ENCODE measurements around the gene MTMR3.

MTMR3 gene

DNA sequence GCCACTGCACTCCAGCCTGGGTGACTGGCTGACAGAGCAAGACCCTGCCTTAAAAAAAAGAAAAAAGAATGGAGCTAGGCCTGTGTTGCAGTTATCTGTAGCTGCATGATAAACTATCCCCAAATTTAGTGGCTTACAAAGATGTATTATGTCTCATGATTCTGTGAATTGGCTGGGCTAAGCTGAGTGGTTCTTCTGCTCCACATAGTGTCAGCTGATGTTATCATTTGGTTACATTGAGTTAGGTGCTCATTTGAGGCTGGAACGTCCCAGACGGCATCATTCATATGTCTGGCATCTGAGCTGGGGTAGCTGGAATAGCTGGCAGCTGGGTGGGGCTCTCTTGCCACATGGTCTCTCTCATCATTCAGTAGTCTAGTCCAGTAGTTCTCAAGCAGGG is 36.7 kb upstream of the MTMR3 start:
- Histone ChIP-seq H4K20me1 (ENCODE audit: insufficient read depth, low read length) (no peaks in the 10 kb centered on the region), H3K4me2 (ENCODE audit: low read depth, low read length) (no peak overlapping the region), H3K9ac (ENCODE audit: low read length) (no peak overlapping the region), H3K36me3 (replicated peaks; ENCODE audit: insufficient read depth, low read length) (no peaks in the 10 kb centered on the region), H2AFZ (ENCODE audit: low read length) (no peak overlapping the region), H3K27ac (ENCODE audit: low read length) (no peak overlapping the region), H3K27me3 (replicated peaks; ENCODE audit: insufficient read depth, low read length) (no peaks in the 10 kb centered on the region; the same call in 1 of the 2 replicates), H3K4me3 (ENCODE audit: low read length) (no peak overlapping the region), H3K9me2 (replicated peaks; ENCODE audit: insufficient read depth, low read length) (no peaks in the 10 kb centered on the region), H3K9me3 (replicated peaks; ENCODE audit: insufficient read depth, low read length) (no peaks in the 10 kb centered on the region), H3F3A (ENCODE audit: insufficient read depth, low read length) (no peaks in the 10 kb centered on the region), H3K79me2 (ENCODE audit: low read length) (no peaks in the 10 kb centered on the region), H3K4me1 (ENCODE audit: low read length) (no peaks in the 10 kb centered on the region)
- no peak for DNase-seq
- TF ChIP-seq, protein P1, sequence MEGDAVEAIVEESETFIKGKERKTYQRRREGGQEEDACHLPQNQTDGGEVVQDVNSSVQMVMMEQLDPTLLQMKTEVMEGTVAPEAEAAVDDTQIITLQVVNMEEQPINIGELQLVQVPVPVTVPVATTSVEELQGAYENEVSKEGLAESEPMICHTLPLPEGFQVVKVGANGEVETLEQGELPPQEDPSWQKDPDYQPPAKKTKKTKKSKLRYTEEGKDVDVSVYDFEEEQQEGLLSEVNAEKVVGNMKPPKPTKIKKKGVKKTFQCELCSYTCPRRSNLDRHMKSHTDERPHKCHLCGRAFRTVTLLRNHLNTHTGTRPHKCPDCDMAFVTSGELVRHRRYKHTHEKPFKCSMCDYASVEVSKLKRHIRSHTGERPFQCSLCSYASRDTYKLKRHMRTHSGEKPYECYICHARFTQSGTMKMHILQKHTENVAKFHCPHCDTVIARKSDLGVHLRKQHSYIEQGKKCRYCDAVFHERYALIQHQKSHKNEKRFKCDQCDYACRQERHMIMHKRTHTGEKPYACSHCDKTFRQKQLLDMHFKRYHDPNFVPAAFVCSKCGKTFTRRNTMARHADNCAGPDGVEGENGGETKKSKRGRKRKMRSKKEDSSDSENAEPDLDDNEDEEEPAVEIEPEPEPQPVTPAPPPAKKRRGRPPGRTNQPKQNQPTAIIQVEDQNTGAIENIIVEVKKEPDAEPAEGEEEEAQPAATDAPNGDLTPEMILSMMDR (IDR thresholded peaks at IDR 0.05; ENCODE audit: low read length), result no peak
- no peak for TF ChIP-seq EZH2 (optimal IDR thresholded peaks at IDR 0.05; ENCODE audit: low read depth, low read length)
- TF ChIP-seq EZH2phosphoT487 (IDR thresholded peaks at IDR 0.05; ENCODE audit: low read length), result no peak

DNA sequence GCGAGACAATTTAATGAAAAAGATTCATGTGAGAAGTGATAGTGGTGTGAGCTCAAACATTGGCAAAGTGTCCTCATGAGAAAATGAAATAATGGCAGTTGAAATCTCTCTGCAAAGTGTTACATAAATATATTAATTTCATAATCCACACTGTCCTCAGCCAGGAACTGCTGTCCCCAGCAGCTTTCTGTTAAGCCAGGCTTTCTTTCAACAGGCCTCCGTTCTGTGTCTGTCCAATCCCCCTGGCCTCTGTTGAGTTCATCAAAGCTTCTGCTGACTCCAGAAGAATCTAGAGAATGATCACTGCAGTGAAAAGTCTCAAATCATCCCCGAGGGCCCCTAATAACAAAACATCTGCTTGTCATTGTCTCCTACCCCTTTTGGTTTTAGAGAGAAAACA is 34.9 kb upstream of the MTMR3 start:
- H3K9ac ChIP-seq (ENCODE audit: low read length), result no peak overlapping the region
- no peak for DNase-seq
- no peak overlapping the region for H3K27ac ChIP-seq (ENCODE audit: low read length)

DNA sequence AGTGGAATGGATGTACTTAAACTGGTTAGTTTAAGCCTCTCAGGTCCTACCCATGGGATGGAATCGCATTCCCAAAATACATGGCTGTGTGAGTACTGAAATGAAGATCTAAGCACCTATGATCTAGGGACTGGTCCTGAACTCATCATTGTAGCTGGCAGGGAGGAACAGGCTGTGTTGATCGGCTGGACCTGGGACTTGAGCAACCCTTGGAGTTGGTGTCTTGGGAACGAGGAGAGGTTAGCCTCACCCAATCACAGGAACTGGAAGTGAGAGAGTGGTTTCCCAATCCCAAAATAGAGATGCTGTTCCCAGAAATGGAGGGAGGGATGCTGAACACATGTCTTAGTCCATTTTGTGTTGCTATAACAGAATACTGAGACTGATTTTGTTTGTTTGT is 28.5 kb upstream of the MTMR3 start:
- no peaks in the 10 kb centered on the region for H3K4me1 ChIP-seq (ENCODE audit: low read length)
- no peaks in the 10 kb centered on the region for H3K9me3 ChIP-seq (replicated peaks; ENCODE audit: insufficient read depth, low read length)
- no peaks in the 10 kb centered on the region for H3K27me3 ChIP-seq (replicated peaks; ENCODE audit: insufficient read depth, low read length)
- no peaks in the 10 kb centered on the region for H3F3A ChIP-seq (ENCODE audit: insufficient read depth, low read length)
- DNase-seq, result no peak
- H3K79me2 ChIP-seq (ENCODE audit: low read length), result no peaks in the 10 kb centered on the region
- no peak overlapping the region for H3K4me2 ChIP-seq (ENCODE audit: low read depth, low read length)
- H3K4me3 ChIP-seq (ENCODE audit: low read length), result no peak overlapping the region
- TF ChIP-seq EZH2phosphoT487 (IDR thresholded peaks at IDR 0.05; ENCODE audit: low read length) (no peak), EZH2 (optimal IDR thresholded peaks at IDR 0.05; ENCODE audit: low read depth, low read length) (no peak)
- TF ChIP-seq, protein P1 (IDR thresholded peaks at IDR 0.05; ENCODE audit: low read length), result no peak
- no peaks in the 10 kb centered on the region for H3K9me2 ChIP-seq (replicated peaks; ENCODE audit: insufficient read depth, low read length)
- H3K36me3 ChIP-seq (replicated peaks; ENCODE audit: insufficient read depth, low read length), result no peaks in the 10 kb centered on the region
- no peaks in the 10 kb centered on the region for H4K20me1 ChIP-seq (ENCODE audit: insufficient read depth, low read length)
- H2AFZ ChIP-seq (ENCODE audit: low read length), result no peak overlapping the region
- H3K9ac ChIP-seq (ENCODE audit: low read length), result no peak overlapping the region
- H3K27ac ChIP-seq (ENCODE audit: low read length), result no peak overlapping the region

More for the DNA sequence above, 34.9 kb upstream of the MTMR3 start:
- TF ChIP-seq EZH2phosphoT487 (IDR thresholded peaks at IDR 0.05; ENCODE audit: low read length), result no peak
- TF ChIP-seq, protein P1 (IDR thresholded peaks at IDR 0.05; ENCODE audit: low read length), result no peak
- TF ChIP-seq EZH2 (optimal IDR thresholded peaks at IDR 0.05; ENCODE audit: low read depth, low read length), result no peak
- no peaks in the 10 kb centered on the region for H3K9me2 ChIP-seq (replicated peaks; ENCODE audit: insufficient read depth, low read length)
- no peaks in the 10 kb centered on the region for H3K4me1 ChIP-seq (ENCODE audit: low read length)
- H3K36me3 ChIP-seq (replicated peaks; ENCODE audit: insufficient read depth, low read length), result no peaks in the 10 kb centered on the region
- H2AFZ ChIP-seq (ENCODE audit: low read length), result no peak overlapping the region
- H3K4me3 ChIP-seq (ENCODE audit: low read length), result no peak overlapping the region
- H3K79me2 ChIP-seq (ENCODE audit: low read length), result no peaks in the 10 kb centered on the region
- no peak overlapping the region for H3K4me2 ChIP-seq (ENCODE audit: low read depth, low read length)
- no peaks in the 10 kb centered on the region for H4K20me1 ChIP-seq (ENCODE audit: insufficient read depth, low read length)
- H3K9me3 ChIP-seq (replicated peaks; ENCODE audit: insufficient read depth, low read length), result no peaks in the 10 kb centered on the region
- H3K27me3 ChIP-seq (replicated peaks; ENCODE audit: insufficient read depth, low read length), result no peaks in the 10 kb centered on the region; the same call in 1 of the 2 replicates
- no peaks in the 10 kb centered on the region for H3F3A ChIP-seq (ENCODE audit: insufficient read depth, low read length)

Data from MM.1S (cell line).